ENCODE data around the gene FIBCD1.

- TF ChIP-seq CTCF (IDR thresholded peaks at IDR 0.05) = no peak
- no peak for TF ChIP-seq POLR2A (IDR thresholded peaks at IDR 0.05)
These were observed 74.5 kb downstream of the FIBCD1 start for GRCh38 chr9:130864541-130864940.
